HEK293 (cell line): ENCODE data around the gene CIP2A.

Source experiments
- CTCF ChIA-PET: fragments of 350-600 bp; formaldehyde crosslinking; extraction: SDS; loops from one replicate; lab custom pipeline; 2021; ENCODE audit warnings: antibody characterized with exemption; lab: Yijun Ruan, JAX
- POLR2A ChIA-PET: fragments of 300-600 bp; formaldehyde crosslinking; extraction: SDS; loops from one replicate; lab custom pipeline; 2020; ENCODE audit warnings: antibody characterized with exemption, inconsistent platforms; lab: Yijun Ruan, JAX
- H3K27ac ChIP-seq: fragments of 200-500 bp; sonication (Bioruptor generic); 2 replicates; pipeline ENCODE4 v1.5.1; 2014; ENCODE audit warnings: low read depth, low read length, control low read depth, inconsistent platforms; ENCODE audit errors: extremely low read depth
- H3K36me3 ChIP-seq, 2 experiments: fragments of 200-500 bp in 1 of 2; sonication (Bioruptor generic) in 1 of 2; 1 replicate in 1 of 2; 2 replicates in 1 of 2; pipeline ENCODE4 v1.5.1; 2014 to 2017; ENCODE audit warnings: inconsistent platforms in 2 of 2, low read length in 2 of 2; ENCODE audit not compliant: control insufficient read depth in 2 of 2, insufficient read depth in 1 of 2
- H3K4me1 ChIP-seq: fragments of 200-500 bp; sonication (Bioruptor generic); 2 replicates; pipeline ENCODE4 v1.5.1; 2014; ENCODE audit warnings: mild to moderate bottlenecking, low read length, inconsistent platforms; ENCODE audit not compliant: control insufficient read depth, insufficient read depth
- H3K4me3 ChIP-seq: 2 replicates; pipeline ENCODE4 v1.5.1; 2011; ENCODE audit warnings: low read depth, mild to moderate bottlenecking, control low read depth, low read length, moderate library complexity
- H3K9me3 ChIP-seq: fragments of 200-500 bp; sonication (Bioruptor generic); 2 replicates; pipeline ENCODE4 v1.5.1; 2014; ENCODE audit warnings: low read depth, low read length, inconsistent platforms; ENCODE audit not compliant: control insufficient read depth, insufficient read depth
- ATF2 ChIP-seq: fragments of 450-650 bp; formaldehyde crosslinking; IDR thresholded peaks from 2 replicates; pipeline ENCODE4 v1.5.1; 2016; ENCODE audit warnings: missing biosample characterization, missing genetic modification characterization, low read depth
- CTCF ChIP-seq: fragments of 450-650 bp; formaldehyde crosslinking; IDR thresholded peaks from 2 replicates; pipeline ENCODE4 v1.5.1; 2016; ENCODE audit warnings: missing biosample characterization, missing genetic modification characterization
- ELK4 ChIP-seq: IDR thresholded peaks from 2 replicates; pipeline ENCODE4 v1.6.1; 2011; ENCODE audit warnings: mild to moderate bottlenecking, low read depth, low read length, borderline replicate concordance
- INSM2 ChIP-seq: fragments of 450-650 bp; formaldehyde crosslinking; IDR thresholded peaks from 2 replicates; pipeline ENCODE4 v1.5.1; 2016; ENCODE audit warnings: missing biosample characterization, missing genetic modification characterization
- KLF7 ChIP-seq: fragments of 450-650 bp; formaldehyde crosslinking; IDR thresholded peaks from 2 replicates; pipeline ENCODE4 v1.5.1; 2016; ENCODE audit warnings: missing biosample characterization, missing genetic modification characterization, borderline replicate concordance
- PRDM1 ChIP-seq: fragments of 450-650 bp; formaldehyde crosslinking; IDR thresholded peaks from 2 replicates; pipeline ENCODE4; 2016; ENCODE audit warnings: missing biosample characterization, missing genetic modification characterization
- SETDB1 ChIP-seq: IDR thresholded peaks from one replicate; pipeline ENCODE4 v1.6.1; 2017; ENCODE audit warnings: mild to moderate bottlenecking, low read length, moderate library complexity, mixed read lengths; ENCODE audit not compliant: insufficient read length
- ZBTB21 ChIP-seq: fragments of 450-650 bp; formaldehyde crosslinking; IDR thresholded peaks from 2 replicates; pipeline ENCODE4 v1.5.1; 2017; ENCODE audit warnings: missing biosample characterization, missing genetic modification characterization
- ZNF133 ChIP-seq: fragments of 450-650 bp; formaldehyde crosslinking; IDR thresholded peaks from 2 replicates; pipeline ENCODE4 v1.5.1; 2016; ENCODE audit warnings: missing biosample characterization, missing genetic modification characterization
- ZNF155 ChIP-seq: fragments of 450-650 bp; formaldehyde crosslinking; IDR thresholded peaks from 2 replicates; pipeline ENCODE4 v1.5.1; 2016; ENCODE audit warnings: missing biosample characterization, missing genetic modification characterization
- ZNF24 ChIP-seq: fragments of 450-650 bp; formaldehyde crosslinking; IDR thresholded peaks from 2 replicates; pipeline ENCODE4 v1.5.1; 2016; ENCODE audit warnings: missing biosample characterization, missing genetic modification characterization
- ZNF292 ChIP-seq: fragments of 450-650 bp; formaldehyde crosslinking; IDR thresholded peaks from 2 replicates; pipeline ENCODE4 v1.5.1; 2016; ENCODE audit warnings: low read depth, missing biosample characterization, missing genetic modification characterization, borderline replicate concordance
- ZNF302 ChIP-seq: fragments of 450-650 bp; formaldehyde crosslinking; IDR thresholded peaks from 2 replicates; pipeline ENCODE4 v1.5.1; 2016; ENCODE audit warnings: missing biosample characterization, missing genetic modification characterization, low read depth
- ZNF324 ChIP-seq: fragments of 450-650 bp; formaldehyde crosslinking; IDR thresholded peaks from 2 replicates; pipeline ENCODE4 v1.5.1; 2016; ENCODE audit warnings: missing biosample characterization, missing genetic modification characterization
- ZNF521 ChIP-seq: fragments of 450-650 bp; formaldehyde crosslinking; IDR thresholded peaks from 2 replicates; pipeline ENCODE4 v1.5.1; 2017; ENCODE audit warnings: missing biosample characterization, mild to moderate bottlenecking, missing genetic modification characterization
- ZNF621 ChIP-seq: fragments of 450-650 bp; formaldehyde crosslinking; IDR thresholded peaks from 2 replicates; pipeline ENCODE4 v1.5.1; 2017; ENCODE audit warnings: missing biosample characterization, missing genetic modification characterization
- ZNF777 ChIP-seq: fragments of 450-650 bp; formaldehyde crosslinking; IDR thresholded peaks from 2 replicates; pipeline ENCODE4 v1.5.1; 2017; ENCODE audit warnings: missing biosample characterization, missing genetic modification characterization, borderline replicate concordance
- ZNF791 ChIP-seq: fragments of 450-650 bp; formaldehyde crosslinking; IDR thresholded peaks from 2 replicates; pipeline ENCODE4 v1.5.1; 2016; ENCODE audit warnings: missing biosample characterization, missing genetic modification characterization
- ZNF830 ChIP-seq: fragments of 450-650 bp; IDR thresholded peaks from 2 replicates; pipeline ENCODE4 v1.5.0; 2018; ENCODE audit warnings: missing biosample characterization, missing genetic modification characterization, low read depth, mild to moderate bottlenecking, moderate library complexity
- TF ChIP-seq, protein P1 (sequence below): fragments of 450-650 bp; formaldehyde crosslinking; conservative IDR thresholded peaks from 2 replicates; pipeline ENCODE4 v1.5.1; 2016; ENCODE audit warnings: low read depth, missing biosample characterization, missing genetic modification characterization

The CIP2A gene

GRCh38 chr3:108509263-108509662, 80.0 kb downstream of the CIP2A start:
- TF ChIP-seq ZNF621 (tag by site-specific recombination), result no peak
- TF ChIP-seq ZNF24, result no peak
- TF ChIP-seq, all 188 proteins: peak for 0
- no peaks in the 10 kb centered on the region for H3K9me3 ChIP-seq
- no peaks in the 10 kb centered on the region for H3K36me3 ChIP-seq
- H3K4me3 ChIP-seq, result no peak overlapping the region
- H3K4me1 ChIP-seq, result no peaks in the 10 kb centered on the region
- ChIA-PET POLR2A (no interaction called here), CTCF (interaction anchor here (1.3 kb wide), 1 partner anchor 20 kb away, joined by 3 read pairs; no protein-coding TSS in a partner anchor)
- no peak overlapping the region for H3K27ac ChIP-seq

DNA sequence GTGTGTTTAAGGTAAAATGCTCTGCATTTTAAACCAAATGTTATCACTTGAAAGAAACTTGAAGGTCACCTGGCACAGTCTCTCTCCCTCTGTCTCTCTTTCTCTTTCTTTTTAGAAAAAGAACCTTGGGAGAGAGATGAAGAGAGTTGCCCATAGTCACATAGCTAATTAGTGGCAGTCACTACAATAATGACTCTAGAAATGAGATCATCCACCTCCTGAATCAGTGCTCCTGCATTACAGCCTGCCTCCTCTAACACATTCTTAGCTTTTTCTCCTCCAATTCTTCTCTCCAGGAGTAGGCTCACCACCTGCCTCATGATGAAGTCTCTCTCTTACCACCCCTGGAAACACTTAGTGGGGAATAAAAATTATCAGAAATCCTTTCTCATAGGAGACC, 81.3 kb downstream of the CIP2A start:
- no peak overlapping the region for H3K4me3 ChIP-seq
- ChIA-PET POLR2A (no interaction called here), CTCF (interaction anchor here (0.6 to 1.9 kb wide), 4 partner anchors 16 to 1272 kb away, joined by 3 to 7 read pairs (median 4); no protein-coding TSS in a partner anchor)
- no peak overlapping the region for H3K27ac ChIP-seq
- no peaks in the 10 kb centered on the region for H3K36me3 ChIP-seq
- TF ChIP-seq ZNF324 (tag by site-specific recombination), result no peak
- TF ChIP-seq KLF7 (tag by site-specific recombination), result no peak
- no peak for TF ChIP-seq ZNF302 (tag by site-specific recombination)
- no peak for TF ChIP-seq ZNF777 (tag by site-specific recombination)
- TF ChIP-seq ZNF830 (tag by site-specific recombination), result no peak
- no peak for TF ChIP-seq ZNF155 (tag by site-specific recombination)
- H3K4me1 ChIP-seq, result no peaks in the 10 kb centered on the region
- no peaks in the 10 kb centered on the region for H3K9me3 ChIP-seq

DNA sequence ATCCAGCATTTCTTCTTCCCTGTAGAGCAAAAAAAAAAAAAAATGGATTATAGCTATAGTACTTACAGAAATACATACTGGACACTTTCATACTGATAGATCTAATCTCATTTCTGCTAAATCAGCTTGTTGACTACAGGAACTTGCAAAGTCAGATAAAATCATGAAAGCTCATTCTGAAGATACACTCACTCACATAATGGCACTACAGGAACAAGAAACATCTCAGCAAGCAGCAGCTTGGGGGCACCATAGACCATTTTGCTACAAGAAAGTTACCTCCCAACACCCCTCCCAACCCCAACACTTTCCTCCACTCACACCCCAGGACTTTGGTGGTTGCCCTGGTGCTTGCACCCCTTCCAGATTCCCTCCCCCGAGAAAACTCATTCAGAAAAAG, 83.4 kb downstream of the CIP2A start:
- ChIA-PET CTCF (interaction anchor here (0.6 to 1.3 kb wide), 4 partner anchors 13 to 46 kb away, joined by 3 to 10 read pairs (median 3); no protein-coding TSS in a partner anchor), POLR2A (no interaction called here)
- H3K27ac ChIP-seq, result no peak overlapping the region
- H3K4me3 ChIP-seq, result no peak overlapping the region
- TF ChIP-seq ZNF791 (tag by site-specific recombination) (no peak), ATF2 (tag by site-specific recombination) (no peak), ZNF521 (no peak), CTCF (tag by site-specific recombination) (no peak), ELK4 (no peak), ZNF133 (tag by site-specific recombination) (no peak), ZNF292 (no peak), SETDB1 (no peak), INSM2 (no peak), ZBTB21 (tag by site-specific recombination) (no peak), PRDM1 (no peak)
- TF ChIP-seq, protein P1, sequence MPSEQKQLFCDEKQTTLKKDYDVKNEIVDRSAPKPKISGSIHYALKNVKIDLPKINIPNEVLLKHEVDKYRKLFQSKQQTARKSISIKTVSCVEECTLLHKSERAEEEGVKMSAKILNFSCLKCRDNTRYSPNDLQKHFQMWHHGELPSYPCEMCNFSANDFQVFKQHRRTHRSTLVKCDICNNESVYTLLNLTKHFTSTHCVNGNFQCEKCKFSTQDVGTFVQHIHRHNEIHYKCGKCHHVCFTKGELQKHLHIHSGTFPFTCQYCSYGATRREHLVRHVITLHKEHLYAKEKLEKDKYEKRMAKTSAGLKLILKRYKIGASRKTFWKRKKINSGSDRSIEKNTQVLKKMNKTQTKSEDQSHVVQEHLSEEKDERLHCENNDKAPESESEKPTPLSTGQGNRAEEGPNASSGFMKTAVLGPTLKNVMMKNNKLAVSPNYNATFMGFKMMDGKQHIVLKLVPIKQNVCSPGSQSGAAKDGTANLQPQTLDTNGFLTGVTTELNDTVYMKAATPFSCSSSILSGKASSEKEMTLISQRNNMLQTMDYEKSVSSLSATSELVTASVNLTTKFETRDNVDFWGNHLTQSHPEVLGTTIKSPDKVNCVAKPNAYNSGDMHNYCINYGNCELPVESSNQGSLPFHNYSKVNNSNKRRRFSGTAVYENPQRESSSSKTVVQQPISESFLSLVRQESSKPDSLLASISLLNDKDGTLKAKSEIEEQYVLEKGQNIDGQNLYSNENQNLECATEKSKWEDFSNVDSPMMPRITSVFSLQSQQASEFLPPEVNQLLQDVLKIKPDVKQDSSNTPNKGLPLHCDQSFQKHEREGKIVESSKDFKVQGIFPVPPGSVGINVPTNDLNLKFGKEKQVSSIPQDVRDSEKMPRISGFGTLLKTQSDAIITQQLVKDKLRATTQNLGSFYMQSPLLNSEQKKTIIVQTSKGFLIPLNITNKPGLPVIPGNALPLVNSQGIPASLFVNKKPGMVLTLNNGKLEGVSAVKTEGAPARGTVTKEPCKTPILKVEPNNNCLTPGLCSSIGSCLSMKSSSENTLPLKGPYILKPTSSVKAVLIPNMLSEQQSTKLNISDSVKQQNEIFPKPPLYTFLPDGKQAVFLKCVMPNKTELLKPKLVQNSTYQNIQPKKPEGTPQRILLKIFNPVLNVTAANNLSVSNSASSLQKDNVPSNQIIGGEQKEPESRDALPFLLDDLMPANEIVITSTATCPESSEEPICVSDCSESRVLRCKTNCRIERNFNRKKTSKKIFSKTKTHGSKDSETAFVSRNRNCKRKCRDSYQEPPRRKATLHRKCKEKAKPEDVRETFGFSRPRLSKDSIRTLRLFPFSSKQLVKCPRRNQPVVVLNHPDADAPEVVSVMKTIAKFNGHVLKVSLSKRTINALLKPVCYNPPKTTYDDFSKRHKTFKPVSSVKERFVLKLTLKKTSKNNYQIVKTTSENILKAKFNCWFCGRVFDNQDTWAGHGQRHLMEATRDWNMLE, result no peak
- H3K4me1 ChIP-seq, result no peaks in the 10 kb centered on the region
- H3K9me3 ChIP-seq, result no peaks in the 10 kb centered on the region
- H3K36me3 ChIP-seq, result no peaks in the 10 kb centered on the region
